Mammary epithelial cell (primary cell): ENCODE data around the gene GOT2.

ENCODE experiments used
- CTCF ChIP-seq, 2 donors: IDR thresholded peaks in 1 of 2; conservative IDR thresholded peaks in 1 of 2; 2 replicates each; pipeline ENCODE4 v1.5.1; 2011 to 2012; ENCODE audit warnings: inconsistent platforms in 2 of 2, low read length in 2 of 2, mild to moderate bottlenecking in 2 of 2, control low read depth in 1 of 2, low read depth in 1 of 2; ENCODE audit not compliant: insufficient read depth in 1 of 2; ENCODE audit errors: extremely low read depth in 1 of 2
- EZH2 ChIP-seq: IDR thresholded peaks from 2 replicates; pipeline ENCODE4 v1.6.1; 2012; ENCODE audit warnings: low read length, inconsistent platforms, borderline replicate concordance

GRCh38 chr16:58678716-58679115 lies 55.4 kb downstream of the GOT2 start:
- TF ChIP-seq CTCF (conservative IDR thresholded peaks at IDR 0.05 in 1 of 2, IDR thresholded peaks at IDR 0.05 in 1 of 2; ENCODE audit: extremely low read depth in 1 of 2, insufficient read depth in 1 of 2, low read depth in 1 of 2, low read length in 2 of 2) (peak; percentile 29 to 61), EZH2 (no peak)
